ENCODE measurements around the gene CDAN1. TPM values are rescaled to one million over a fixed set of nuclear protein-coding genes. Genes with fewer than 3 reads are reported as not detected.

CDAN1 gene
- total RNA-seq, 1 experiment from 2014 or later: 17.8 TPM

- Histone ChIP-seq H3K27ac (no peak overlapping the region), H3K4me3 (no peak overlapping the region), H3K27me3 (no peaks in the 10 kb centered on the region), H3K4me1 (no peaks in the 10 kb centered on the region), H3K9me3 (replicated peaks) (no peaks in the 10 kb centered on the region), H3K36me3 (peaks cover 14% of the 10 kb centered on the region)
- no peak for DNase-seq
Measured at GRCh38 chr15:42710662-42711061, 26.3 kb downstream of the CDAN1 start.

GRCh38 chr15:42707873-42708544, 28.9 kb downstream of the CDAN1 start:
- Histone ChIP-seq H3K4me3 (no peak overlapping the region), H3K36me3 (peaks cover 21% of the 10 kb centered on the region), H3K27ac (no peak overlapping the region), H3K9me3 (replicated peaks) (no peaks in the 10 kb centered on the region), H3K4me1 (no peaks in the 10 kb centered on the region), H3K27me3 (no peaks in the 10 kb centered on the region)
- no peak for DNase-seq

- H3K4me3 ChIP-seq: no peak overlapping the region
- no peaks in the 10 kb centered on the region for H3K27me3 ChIP-seq
- H3K4me1 ChIP-seq: no peaks in the 10 kb centered on the region
- DNase-seq: no peak
- H3K9me3 ChIP-seq (replicated peaks): no peaks in the 10 kb centered on the region
- peaks cover 26% of the 10 kb centered on the region for H3K36me3 ChIP-seq
- H3K27ac ChIP-seq: no peak overlapping the region
Measured at GRCh38 chr15:42707068-42707467, 29.9 kb downstream of the CDAN1 start.

- Histone ChIP-seq H3K36me3 (peaks cover 36% of the 10 kb centered on the region), H3K27me3 (no peaks in the 10 kb centered on the region), H3K4me1 (no peaks in the 10 kb centered on the region), H3K27ac (no peak overlapping the region), H3K9me3 (replicated peaks) (no peaks in the 10 kb centered on the region), H3K4me3 (no peak overlapping the region)
- no peak for DNase-seq
Measured at GRCh38 chr15:42705336-42705735, 31.6 kb downstream of the CDAN1 start.

GRCh38 chr15:42704492-42704926, 32.4 kb downstream of the CDAN1 start:
- Histone ChIP-seq H3K9me3 (replicated peaks) (no peaks in the 10 kb centered on the region), H3K4me3 (no peak overlapping the region), H3K36me3 (peaks cover 41% of the 10 kb centered on the region), H3K27me3 (no peaks in the 10 kb centered on the region), H3K27ac (no peak overlapping the region), H3K4me1 (no peaks in the 10 kb centered on the region)
- peak; percentile 28 to 58 for DNase-seq

- H3K4me1 ChIP-seq: no peaks in the 10 kb centered on the region
- no peak overlapping the region for H3K4me3 ChIP-seq
- no peak for DNase-seq
- H3K27me3 ChIP-seq: no peaks in the 10 kb centered on the region
- no peak overlapping the region for H3K27ac ChIP-seq
- no peaks in the 10 kb centered on the region for H3K9me3 ChIP-seq (replicated peaks)
- peaks cover 16% of the 10 kb centered on the region for H3K36me3 ChIP-seq
Measured at GRCh38 chr15:42696626-42697025, 40.3 kb downstream of the CDAN1 start.

- Histone ChIP-seq H3K27ac (no peak overlapping the region), H3K4me1 (no peaks in the 10 kb centered on the region), H3K27me3 (no peaks in the 10 kb centered on the region), H3K36me3 (peaks cover 6% of the 10 kb centered on the region), H3K9me3 (replicated peaks) (no peaks in the 10 kb centered on the region), H3K4me3 (no peak overlapping the region)
- DNase-seq: no peak
Measured at GRCh38 chr15:42695527-42696071, 41.3 kb downstream of the CDAN1 start.

GRCh38 chr15:42694398-42694797, 42.5 kb downstream of the CDAN1 start:
- Histone ChIP-seq H3K36me3 (peaks cover 7% of the 10 kb centered on the region; the same call in 1 of the 2 replicates), H3K27ac (no peak overlapping the region), H3K9me3 (replicated peaks) (no peaks in the 10 kb centered on the region), H3K4me1 (no peaks in the 10 kb centered on the region), H3K4me3 (no peak overlapping the region), H3K27me3 (no peaks in the 10 kb centered on the region)
- DNase-seq: no peak

- H3K4me3 ChIP-seq: no peak overlapping the region
- H3K27me3 ChIP-seq: no peaks in the 10 kb centered on the region
- no peak for DNase-seq
- H3K36me3 ChIP-seq: peaks cover 9% of the 10 kb centered on the region; the same call in 1 of the 2 replicates
- no peaks in the 10 kb centered on the region for H3K9me3 ChIP-seq (replicated peaks)
- no peaks in the 10 kb centered on the region for H3K4me1 ChIP-seq
- H3K27ac ChIP-seq: no peak overlapping the region
Measured at GRCh38 chr15:42693942-42694341, 43.0 kb downstream of the CDAN1 start.

- peaks cover 14% of the 10 kb centered on the region; the same call in 1 of the 2 replicates for H3K36me3 ChIP-seq
- no peaks in the 10 kb centered on the region for H3K4me1 ChIP-seq
- H3K9me3 ChIP-seq (replicated peaks): no peaks in the 10 kb centered on the region
- no peak for DNase-seq
- H3K27me3 ChIP-seq: no peaks in the 10 kb centered on the region
- no peak overlapping the region for H3K4me3 ChIP-seq
- H3K27ac ChIP-seq: no peak overlapping the region
Measured at GRCh38 chr15:42693496-42693895, 43.4 kb downstream of the CDAN1 start.

GRCh38 chr15:42692997-42693396, 43.9 kb downstream of the CDAN1 start:
- no peak for DNase-seq

GRCh38 chr15:42692536-42692935, 44.4 kb downstream of the CDAN1 start:
- peaks cover 19% of the 10 kb centered on the region for H3K36me3 ChIP-seq
- H3K9me3 ChIP-seq (replicated peaks): no peaks in the 10 kb centered on the region
- no peak overlapping the region for H3K4me3 ChIP-seq

More at GRCh38 chr15:42692997-42693396, 43.9 kb downstream of the CDAN1 start:
- no peaks in the 10 kb centered on the region for H3K27me3 ChIP-seq
- no peaks in the 10 kb centered on the region for H3K4me1 ChIP-seq
- peaks cover 17% of the 10 kb centered on the region; the same call in 1 of the 2 replicates for H3K36me3 ChIP-seq
- H3K9me3 ChIP-seq (replicated peaks): no peaks in the 10 kb centered on the region
- H3K4me3 ChIP-seq: no peak overlapping the region
- no peak overlapping the region for H3K27ac ChIP-seq

GRCh38 chr15:42691770-42692169, 45.2 kb downstream of the CDAN1 start:
- Histone ChIP-seq H3K36me3 (peaks cover 25% of the 10 kb centered on the region), H3K9me3 (replicated peaks) (no peaks in the 10 kb centered on the region), H3K4me3 (no peak overlapping the region), H3K4me1 (no peaks in the 10 kb centered on the region), H3K27ac (no peak overlapping the region), H3K27me3 (no peaks in the 10 kb centered on the region)
- DNase-seq: no peak

More at GRCh38 chr15:42692536-42692935, 44.4 kb downstream of the CDAN1 start:
- no peak for DNase-seq
- no peaks in the 10 kb centered on the region for H3K27me3 ChIP-seq
- no peak overlapping the region for H3K27ac ChIP-seq
- H3K4me1 ChIP-seq: no peaks in the 10 kb centered on the region

- no peaks in the 10 kb centered on the region for H3K27me3 ChIP-seq
- peaks cover 29% of the 10 kb centered on the region for H3K36me3 ChIP-seq
- no peaks in the 10 kb centered on the region for H3K9me3 ChIP-seq (replicated peaks)
- no peak for DNase-seq
- H3K4me1 ChIP-seq: no peaks in the 10 kb centered on the region
- no peak overlapping the region for H3K27ac ChIP-seq
- no peak overlapping the region for H3K4me3 ChIP-seq
Measured at GRCh38 chr15:42691308-42691707, 45.6 kb downstream of the CDAN1 start.

GRCh38 chr15:42688301-42688700, 48.6 kb downstream of the CDAN1 start:
- no peak overlapping the region for H3K4me3 ChIP-seq
- H3K9me3 ChIP-seq (replicated peaks): no peaks in the 10 kb centered on the region
- DNase-seq: no peak
- no peak overlapping the region for H3K27ac ChIP-seq
- H3K4me1 ChIP-seq: no peaks in the 10 kb centered on the region
- H3K27me3 ChIP-seq: no peaks in the 10 kb centered on the region
- peaks cover 56% of the 10 kb centered on the region for H3K36me3 ChIP-seq

- Histone ChIP-seq H3K4me1 (no peaks in the 10 kb centered on the region), H3K27me3 (no peaks in the 10 kb centered on the region), H3K36me3 (peaks cover 60% of the 10 kb centered on the region), H3K9me3 (replicated peaks) (no peaks in the 10 kb centered on the region), H3K27ac (no peak overlapping the region), H3K4me3 (no peak overlapping the region)
- no peak for DNase-seq
Measured at GRCh38 chr15:42687740-42688139, 49.2 kb downstream of the CDAN1 start.
